ENCODE results near the gene OXCT2.
"Not testable (repeated sequence)": the region's sequence is repeated elsewhere in the genome, so short reads cannot be mapped to it uniquely, and the experiment has no call there.

The OXCT2 gene

DNA sequence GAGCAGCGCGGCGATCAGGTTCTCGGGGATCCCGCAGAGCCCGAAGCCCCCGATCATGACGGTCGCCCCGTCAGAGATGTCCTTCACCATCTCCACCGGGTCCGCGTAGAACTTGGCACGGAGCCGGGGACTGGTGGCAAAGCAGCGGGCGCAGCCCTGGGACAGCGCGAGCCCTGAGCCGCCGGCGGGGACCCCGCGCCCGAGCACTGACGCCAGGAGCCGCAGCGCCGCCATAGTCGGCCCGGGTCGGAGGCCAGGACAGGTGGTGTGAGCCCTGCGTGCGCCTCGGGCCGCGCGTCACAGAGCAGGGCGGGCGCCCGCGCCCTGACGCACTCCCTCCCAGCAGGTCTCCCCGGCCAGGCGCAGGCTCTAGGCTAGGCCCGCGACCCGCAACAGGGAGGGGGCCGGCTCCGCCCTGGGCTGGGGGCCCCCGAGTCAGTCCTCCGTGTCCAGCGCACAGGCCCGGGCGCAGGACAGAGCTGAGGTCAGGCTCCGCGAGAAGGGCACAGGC lies at the start of gene OXCT2:
Gene OXCT2 (minus strand): TSS at position 327 of the 511 bp plus-strand sequence. CDS start 93 bp downstream, at position 234.
- DNase-seq (ENCODE audit: low read depth), result not testable (repeated sequence)

DNA sequence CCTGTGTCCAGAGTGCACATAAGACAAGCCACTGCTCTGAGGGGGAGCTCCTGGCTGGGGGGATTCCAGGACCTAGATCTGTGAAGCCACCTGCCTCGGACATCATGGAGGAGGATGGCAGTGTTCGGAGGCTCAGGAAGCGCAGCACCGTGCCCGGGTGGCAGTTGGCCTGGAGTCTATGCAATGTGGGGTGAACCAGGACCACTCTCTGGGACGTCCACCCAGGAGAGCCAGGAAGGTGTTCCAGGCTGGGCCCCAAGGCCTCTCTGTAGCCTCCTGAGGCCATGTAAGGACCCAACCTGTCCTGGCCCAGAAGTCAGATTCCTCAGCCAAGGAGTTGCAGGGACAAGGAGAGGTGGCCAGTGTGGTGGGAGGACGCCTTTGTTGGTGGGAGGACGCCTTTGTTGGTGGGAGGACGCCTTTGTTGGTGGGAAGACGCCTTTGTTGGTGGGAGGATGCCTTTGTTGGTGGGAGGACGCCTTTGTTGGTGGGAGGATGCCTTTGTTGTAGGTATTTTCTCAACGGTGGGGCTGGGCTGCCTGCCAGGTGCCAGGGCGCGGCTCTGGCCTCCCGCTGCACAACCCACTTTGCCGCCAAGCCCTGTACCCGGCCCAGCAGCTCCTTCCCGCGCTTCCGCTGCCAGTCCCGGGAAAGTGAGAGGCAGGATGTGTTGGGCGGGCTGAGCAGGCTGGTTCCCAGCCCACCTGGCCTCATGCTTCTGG lies 48.1 kb upstream of the OXCT2 start:
- no peak for DNase-seq (ENCODE audit: low read depth)

DNA sequence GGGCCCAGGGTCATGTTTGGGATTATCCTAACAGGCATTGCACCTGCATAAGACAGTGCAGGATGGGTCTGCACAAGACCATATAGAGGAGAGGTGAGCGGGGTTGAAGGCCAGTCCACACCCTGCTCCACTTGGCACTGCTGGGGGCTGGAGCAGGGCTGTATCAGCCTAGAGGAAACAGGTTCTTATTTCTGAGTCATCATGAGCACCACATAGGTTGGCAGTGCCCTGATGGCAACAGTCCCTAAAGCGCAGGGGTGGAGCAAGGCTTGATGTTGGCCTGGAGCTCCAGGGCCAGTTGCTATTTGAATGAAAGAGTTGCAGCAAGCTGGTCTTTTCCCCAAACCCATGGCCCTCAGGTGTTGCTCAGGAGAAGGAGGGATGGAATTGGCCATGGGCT lies 47.3 kb upstream of the OXCT2 start:
- no peak for DNase-seq (ENCODE audit: low read depth)

DNA sequence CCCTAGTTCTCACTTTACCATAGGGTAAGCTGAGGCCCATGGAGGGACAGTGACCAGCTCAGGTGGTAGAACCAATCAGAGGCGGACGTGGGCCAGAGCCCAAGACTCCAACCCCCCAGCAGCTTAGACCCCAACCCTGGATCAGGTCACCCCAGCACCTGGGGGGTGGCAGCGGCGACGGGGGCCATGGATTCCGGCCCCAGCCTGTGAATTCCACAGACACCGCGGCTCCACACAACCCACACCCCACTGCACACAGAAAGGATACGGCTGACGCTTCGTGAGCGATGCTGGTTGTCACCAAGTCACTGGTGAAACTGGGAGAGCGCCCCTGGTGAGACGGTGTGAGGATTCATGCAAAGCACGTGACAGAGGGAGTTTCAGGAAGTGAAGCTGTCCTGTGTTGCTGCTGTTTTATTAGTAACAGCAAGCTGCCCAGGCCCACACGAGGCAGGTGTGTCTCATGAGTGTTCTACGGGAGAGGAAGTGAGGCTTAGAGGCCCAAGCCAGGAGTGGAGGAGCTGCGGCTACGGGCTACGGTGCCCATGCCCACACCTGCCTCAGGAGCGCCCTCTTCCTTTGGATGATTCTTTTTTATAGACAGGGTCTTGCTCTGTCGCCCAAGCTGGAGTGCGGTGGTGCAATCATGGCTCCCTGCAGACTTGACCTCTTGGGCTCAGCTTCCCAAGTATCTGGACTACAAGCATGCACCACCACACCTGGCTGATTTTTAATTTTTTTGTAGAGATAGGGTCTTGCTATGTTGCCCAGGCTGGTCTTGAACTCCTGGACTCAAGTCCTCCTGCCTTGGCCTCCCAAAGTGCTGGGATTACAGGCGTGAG lies 46.2 kb upstream of the OXCT2 start:
- peak; percentile 15 for DNase-seq (ENCODE audit: low read depth)

DNA sequence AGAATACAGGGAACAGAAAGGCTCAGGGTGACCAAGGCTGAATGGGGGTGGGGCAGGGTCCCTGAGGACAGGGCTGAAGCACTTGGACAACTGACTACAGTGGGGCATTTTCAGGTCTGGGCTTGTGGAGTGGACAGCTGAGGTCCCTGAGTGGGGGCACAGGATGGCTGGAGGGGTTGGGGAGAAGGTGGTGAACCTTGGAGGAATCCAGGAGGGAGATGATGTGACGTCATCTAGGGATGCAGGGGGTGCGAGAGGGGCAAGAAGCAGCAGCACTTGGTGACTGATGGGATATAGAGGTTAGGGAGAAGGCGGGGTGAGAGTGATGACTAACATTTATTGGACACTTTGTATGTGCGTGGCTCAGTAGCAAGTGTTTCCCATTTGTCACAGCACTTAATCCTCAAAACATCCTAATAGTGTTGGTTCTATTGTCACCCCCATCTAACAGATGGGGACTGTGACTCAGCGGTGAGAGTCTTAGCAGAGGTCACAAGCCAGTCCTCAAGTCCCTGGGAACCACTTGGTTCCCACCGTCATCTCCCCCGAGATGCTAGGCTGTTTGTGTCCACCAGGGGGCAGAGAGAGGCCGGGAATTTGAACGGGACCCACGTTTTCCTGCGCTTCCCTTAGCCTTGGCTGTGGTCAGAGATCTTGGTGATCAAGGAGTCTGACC lies 45.4 kb upstream of the OXCT2 start:
- peak; percentile 40 for DNase-seq (ENCODE audit: low read depth)

DNA sequence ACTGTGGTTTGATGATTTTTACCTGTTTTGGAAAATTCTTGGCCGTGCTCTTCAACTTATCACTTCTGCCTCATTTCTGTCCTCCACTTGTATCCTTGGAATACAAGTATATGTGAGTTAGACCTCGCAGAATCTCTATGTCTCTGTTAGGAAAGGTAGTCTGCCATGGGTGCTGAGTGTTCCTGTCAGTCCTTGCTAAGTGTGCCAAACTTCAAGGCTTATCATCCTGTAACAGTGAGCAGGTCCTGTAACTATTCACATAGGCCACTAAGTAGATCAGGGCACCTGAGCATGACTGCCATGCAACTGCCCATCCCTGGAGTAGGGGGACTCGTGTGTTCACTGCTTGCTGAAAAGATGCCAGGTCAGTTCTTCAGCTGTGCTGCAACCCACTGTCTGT lies 41.8 kb upstream of the OXCT2 start:
- DNase-seq (ENCODE audit: low read depth), result no peak

DNA sequence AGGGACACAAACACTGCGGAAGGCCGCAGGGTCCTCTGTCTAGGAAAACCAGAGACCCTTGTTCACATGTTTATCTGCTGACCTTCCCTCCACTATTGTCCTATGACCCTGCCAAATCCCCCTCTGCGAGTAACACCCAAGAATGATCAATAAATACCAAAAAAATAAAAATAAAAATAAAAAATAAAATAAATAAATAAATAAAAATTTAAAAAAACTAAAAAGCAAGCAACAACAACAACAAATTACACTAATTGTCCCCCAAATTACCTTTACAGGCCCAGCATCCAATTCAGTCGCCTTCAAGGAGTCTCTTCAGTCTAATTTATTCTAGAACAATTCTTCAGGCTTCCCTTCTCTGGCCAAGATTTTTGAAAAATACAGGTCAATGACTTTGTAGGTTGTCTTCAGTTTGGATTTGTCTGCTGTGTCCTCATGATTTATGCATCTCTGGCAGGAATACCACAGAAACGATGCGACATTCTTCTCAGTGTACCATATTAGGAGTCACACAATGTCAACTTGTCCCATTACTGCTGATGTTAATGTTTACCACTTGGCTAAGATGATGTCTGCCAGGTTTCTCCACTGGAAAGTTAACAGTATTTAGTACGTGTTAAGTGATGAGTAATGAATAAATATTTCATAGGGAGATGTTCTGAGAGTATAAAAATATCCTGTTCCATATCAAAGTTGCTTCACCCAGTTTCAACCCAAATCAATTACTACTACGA lies 37.8 kb upstream of the OXCT2 start:
- no peak for DNase-seq (ENCODE audit: low read depth)

DNA sequence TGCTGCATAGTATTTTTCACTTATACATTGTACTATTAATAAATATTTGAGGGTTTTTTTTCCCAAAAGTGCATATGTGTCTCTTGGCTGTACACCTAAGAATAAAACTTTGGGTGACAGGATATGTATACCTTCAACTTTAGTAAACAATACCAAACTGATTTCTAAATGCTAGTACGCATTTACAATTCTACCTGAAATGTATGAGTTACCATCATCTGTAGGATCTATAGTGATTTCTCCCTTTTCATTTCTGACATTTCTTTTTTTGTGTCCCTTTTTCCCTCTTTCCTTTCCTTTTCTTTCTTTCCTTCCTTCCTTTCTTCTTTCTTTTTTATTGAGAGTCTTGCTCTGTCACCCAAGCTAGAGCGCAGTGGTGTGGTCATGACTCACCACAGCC lies 34.2 kb upstream of the OXCT2 start:
- no peak for DNase-seq (ENCODE audit: low read depth)

DNA sequence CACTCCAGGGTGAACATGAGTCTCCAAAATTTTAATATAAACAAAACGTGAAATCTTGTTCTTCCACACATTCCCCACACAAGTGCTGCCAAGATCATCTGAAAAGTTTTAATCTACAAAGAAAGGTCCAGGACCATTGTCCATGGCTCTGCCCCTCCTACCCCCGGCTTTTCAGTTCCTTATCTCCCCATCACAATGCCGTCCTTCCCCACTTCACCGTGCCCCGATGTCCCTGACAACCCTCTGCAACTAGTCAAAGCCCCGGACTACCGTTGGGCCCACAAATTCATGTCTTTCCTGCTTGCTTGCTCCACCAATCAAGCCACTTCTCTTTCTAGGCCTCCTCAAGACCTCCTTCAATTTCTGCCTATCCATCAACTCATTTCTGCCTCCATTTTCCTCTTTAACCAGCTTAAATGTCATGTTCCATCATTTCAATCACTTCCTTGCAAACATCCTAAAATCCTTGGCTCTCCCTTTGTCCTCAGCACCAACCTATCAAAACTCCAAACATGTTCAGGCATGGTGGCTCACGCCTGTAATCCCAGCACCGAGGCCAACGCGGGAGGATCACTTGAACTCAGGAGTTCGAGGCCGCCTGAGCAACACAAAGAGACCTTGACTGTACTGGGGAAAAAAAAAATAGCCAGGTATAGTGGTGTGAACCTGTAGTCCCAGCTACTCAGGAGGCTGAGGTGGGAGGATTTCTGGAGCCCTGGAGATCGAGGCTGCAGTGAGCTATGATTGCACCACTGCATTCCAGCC lies 31.5 kb upstream of the OXCT2 start:
- DNase-seq (ENCODE audit: low read depth), result no peak

DNA sequence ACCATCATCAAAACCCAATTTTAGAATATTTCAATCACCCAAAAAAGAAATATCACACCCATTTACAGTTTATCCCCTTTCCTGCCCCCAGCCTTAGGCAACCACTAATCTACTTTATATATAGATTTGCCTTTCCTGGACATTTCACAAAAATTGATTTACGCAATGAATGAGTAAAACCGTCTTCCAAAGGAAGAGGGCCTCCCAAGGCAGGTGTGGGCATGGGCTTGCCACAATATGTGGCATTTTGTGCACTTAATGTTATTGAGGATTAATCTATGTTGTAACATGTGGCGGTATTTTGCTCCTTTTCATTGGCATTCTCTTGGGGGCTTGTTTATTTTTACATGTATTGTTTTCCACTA lies 29.3 kb upstream of the OXCT2 start:
- no peak for DNase-seq (ENCODE audit: low read depth)

DNA sequence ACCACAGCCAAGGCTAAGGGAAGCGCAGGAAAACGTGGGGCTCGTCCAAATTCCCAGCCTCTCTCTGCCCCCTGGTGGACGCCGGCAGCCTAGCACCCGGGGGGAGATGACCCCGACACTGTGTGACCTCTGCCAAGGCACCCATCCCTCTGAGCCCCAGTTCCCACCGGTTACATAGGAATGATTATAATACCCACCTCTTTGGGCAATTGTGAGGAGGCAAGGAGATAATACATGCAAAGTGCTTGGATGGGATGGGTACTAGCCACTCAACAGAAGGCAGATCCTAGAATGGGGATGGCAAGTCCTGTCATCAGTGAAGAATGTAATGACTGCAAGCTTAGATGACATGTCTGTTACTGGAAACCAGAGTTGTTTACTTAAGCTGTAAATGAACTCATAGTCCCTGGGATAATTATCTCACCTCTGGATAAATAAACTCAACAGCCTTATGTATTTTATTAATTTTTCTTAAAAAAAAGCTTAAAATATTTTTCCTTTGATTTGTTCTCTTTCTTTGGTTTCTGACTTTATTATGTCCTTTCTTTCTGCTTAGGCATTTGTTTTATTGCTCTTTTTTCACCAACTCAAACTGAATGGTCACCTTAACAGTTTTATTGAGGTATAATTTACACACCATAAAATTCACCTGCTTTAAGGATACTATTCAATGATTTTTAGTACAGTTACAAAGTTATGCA lies 28.8 kb upstream of the OXCT2 start:
- DNase-seq (ENCODE audit: low read depth), result peak; percentile 60

DNA sequence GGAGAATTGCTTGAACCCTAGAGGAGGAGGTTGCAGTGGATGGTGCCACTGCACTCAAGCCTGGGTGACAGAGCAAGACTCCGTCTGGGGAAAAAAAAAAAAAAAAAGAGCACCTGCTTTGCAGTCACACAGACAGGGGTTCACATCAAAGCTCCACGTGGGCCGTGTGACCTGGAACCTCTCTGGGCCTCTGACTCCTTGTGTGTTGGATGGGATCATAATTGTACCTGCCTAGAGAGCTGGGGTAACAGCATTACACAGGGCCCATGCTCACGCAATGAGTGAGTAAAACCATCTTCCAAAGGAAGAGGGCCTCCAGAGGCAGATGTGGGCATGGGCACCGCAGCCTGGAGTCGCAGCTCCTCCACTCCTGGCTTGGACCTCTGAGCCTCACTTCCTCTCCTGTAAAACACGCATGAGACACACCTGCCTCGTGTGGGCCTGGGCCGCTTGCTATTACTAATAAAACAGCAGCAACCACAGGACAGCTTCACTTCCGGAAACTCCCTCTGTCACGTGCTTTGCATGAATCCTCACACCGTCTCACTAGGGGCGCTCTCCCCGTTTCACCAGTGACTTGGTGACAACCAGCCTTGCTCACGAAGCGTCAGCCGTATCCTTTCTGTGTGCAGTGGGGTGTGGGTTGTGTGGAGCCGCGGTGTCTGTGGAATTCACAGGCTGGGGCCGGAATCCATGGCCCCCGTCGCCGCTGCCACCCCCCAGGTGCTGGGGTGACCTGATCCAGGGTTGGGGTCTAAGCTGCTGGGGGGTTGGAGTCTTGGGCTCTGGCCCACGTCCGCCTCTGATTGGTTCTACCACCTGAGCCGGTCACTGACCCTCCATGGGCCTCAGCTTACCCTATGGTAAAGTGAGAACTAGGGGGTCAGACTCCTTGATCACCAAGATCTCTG lies 28.0 kb upstream of the OXCT2 start:
- DNase-seq (ENCODE audit: low read depth), result peak; percentile 79

DNA sequence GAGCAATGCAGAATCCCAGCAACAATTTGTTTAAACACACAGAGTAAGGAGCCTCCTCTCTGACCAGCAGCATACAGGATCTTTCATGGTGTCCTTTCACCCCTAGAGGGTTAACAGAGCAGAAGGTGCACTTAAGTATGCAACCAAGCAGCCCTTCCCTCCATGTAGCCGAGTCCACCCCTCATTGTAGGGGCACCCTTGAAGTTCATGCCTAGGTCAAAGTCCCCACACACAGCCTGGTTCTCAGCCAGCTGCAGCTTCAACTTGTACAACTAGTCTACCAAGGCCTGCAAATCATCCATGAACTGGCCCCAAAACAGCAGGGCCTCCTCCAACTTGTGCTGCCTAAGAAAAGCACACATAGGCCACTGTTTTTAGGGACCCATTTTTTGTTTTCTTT lies 24.5 kb upstream of the OXCT2 start:
- no peak for DNase-seq (ENCODE audit: low read depth)

DNA sequence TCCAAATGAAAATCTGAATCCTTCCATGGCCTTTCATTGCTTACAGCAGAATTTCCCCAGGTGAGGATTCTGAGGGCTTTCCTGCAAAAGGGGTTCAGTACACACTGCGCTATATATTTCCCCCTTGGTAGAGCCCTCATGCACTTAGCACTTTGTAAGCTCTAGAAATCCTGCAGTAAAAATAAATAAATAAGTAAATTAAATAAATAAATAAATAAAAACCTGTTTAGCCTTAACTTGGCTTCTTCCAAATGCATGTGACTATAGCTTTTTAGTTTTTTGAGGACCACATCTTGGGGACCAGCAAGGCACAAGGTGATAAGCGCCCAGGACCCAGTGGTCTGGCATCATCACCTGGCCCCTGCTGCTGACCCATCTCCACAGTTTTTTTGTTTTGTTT lies 20.7 kb upstream of the OXCT2 start:
- DNase-seq (ENCODE audit: low read depth), result no peak

DNA sequence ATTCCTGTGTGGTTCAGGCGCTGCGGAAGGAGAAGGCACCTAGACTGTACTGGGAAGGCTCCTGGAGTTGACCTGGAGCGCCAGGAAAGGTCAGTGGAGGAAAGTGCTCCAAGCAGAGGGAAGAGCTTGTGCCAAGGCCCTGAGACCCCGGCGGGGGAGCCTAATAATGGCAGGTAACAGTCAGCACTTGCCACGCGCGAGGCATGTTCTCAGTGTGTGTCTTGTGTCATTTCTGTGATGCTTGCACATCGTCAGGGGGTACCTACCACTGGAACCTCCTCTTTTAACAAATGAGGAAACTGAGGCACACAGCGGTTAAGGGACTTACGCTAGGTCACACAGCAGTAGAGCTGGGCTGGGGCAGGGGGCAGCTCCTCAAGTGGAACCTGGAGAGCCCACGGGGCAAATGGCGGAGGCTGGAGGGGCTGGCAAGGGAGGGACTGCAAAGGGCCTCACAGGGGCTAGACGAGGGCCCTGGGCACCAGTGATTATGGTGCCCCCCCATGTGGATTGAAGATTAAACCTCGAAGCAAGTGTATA lies 18.5 kb upstream of the OXCT2 start:
- DNase-seq (ENCODE audit: low read depth), result no peak

DNA sequence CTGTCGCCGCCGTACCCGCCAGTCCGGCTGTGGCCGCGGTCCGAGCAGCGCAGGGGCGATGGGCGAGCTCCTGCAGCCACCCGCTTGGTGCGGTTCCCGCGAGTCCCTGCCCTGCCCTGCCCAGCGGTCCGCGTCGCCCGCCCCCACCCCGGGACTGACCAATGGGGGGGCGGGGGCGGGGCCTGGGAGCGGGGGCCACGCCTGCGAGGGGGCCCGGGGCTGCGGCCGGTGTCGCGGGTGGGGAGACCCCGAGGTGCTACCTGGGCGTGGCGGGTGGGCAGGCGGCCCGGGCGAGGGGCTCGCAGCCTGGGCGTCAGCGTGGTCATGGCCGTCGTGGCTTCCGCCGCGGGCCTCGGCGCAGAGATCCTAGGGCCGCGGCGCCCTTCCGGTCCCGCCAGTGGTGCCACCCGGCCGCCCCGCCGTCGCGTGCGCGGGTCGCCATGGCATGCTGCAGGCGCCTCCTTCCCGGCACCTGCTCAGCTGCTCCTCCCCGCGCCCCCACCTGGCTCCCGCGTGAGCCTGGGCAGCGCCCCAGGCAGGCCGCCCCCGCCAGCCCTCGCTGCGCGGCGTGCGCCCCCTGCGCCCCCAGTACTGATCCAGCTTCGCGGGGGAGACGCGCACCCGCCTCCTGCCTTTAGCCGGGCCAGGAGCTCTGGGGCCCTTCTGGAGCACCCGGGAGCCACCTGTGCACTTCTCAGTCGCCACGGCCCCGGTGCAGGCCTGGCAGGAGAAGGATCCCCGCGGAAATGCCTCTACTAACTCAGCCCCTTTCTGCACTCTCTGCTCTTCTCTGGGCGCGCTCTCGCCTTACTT lies 17.8 kb upstream of the OXCT2 start, which contains the start of gene BMP8B:
Gene BMP8B (minus strand): TSS at position 108 of the 813 bp plus-strand sequence. CDS start 380 bp downstream, outside the sequence.
- peak; percentile 33 for DNase-seq (ENCODE audit: low read depth)

DNA sequence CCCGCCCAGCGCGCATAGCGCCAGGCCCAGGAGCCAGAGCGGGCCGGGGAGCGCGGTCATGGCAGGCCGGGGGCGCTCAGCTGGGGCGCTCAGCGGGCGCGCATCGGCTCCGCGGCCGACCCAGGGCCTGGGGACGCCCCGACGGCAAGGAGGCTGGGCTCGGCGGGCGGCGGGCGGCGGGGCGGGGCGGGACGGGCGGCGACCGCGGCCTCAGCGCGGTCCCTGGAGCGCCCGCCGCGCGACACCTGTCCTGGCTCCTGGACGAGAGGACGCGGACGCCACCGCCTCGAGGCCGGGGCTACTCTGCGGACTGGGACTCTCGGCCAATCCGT lies 17.2 kb upstream of the OXCT2 start:
- DNase-seq (ENCODE audit: low read depth), result no peak

DNA sequence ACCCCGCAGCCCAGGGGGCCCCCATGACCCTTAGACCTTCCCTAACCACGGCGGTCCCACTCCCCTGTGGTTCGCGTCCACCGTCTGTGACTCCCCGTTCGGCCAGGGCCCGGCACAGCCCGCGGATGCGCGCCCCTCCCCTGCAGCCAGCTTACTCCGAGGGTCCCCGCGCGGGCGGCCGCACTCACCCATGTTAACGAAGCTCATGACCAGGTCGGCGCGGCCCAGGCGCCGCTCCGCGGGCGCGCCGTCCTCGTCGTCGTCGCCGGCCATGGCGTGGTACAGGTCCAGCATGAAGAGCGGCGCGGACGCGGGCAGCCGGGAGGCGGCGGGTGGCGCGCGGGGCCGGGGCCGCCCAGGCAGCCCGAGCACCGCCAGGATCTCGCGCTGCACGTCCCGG lies 16.8 kb upstream of the OXCT2 start:
- DNase-seq (ENCODE audit: low read depth), result not testable (repeated sequence)
